ENCODE measurements around the gene SEMA5A.

SEMA5A gene

GRCh38 chr5:9534881-9535517, 10.9 kb downstream of the SEMA5A start:
- Histone ChIP-seq H3K4me1 (ENCODE audit: control insufficient read depth, insufficient read depth, low read length) (no peaks in the 10 kb centered on the region), H3K36me3 (ENCODE audit: control insufficient read depth, insufficient read depth, low read length) (no peaks in the 10 kb centered on the region), H3K27ac (ENCODE audit: low read length) (no peak overlapping the region), H3K4me3 (ENCODE audit: low read length) (no peak overlapping the region), H3K9me3 (ENCODE audit: control insufficient read depth, insufficient read depth, low read length) (no peaks in the 10 kb centered on the region), H3K27me3 (ENCODE audit: control insufficient read depth, insufficient read depth, low read length) (no peaks in the 10 kb centered on the region)
- no peak for DNase-seq (ENCODE audit: low read depth, low spot score)
- no CpG with 5 or more reads among the region's 15 CpGs for WGBS (ENCODE audit: insufficient coverage, insufficient read length)

- Histone ChIP-seq H3K9me3 (ENCODE audit: control insufficient read depth, insufficient read depth, low read length) (no peaks in the 10 kb centered on the region), H3K27ac (ENCODE audit: low read length) (no peak overlapping the region), H3K27me3 (ENCODE audit: control insufficient read depth, insufficient read depth, low read length) (no peaks in the 10 kb centered on the region), H3K4me3 (ENCODE audit: low read length) (no peak overlapping the region), H3K4me1 (ENCODE audit: control insufficient read depth, insufficient read depth, low read length) (no peaks in the 10 kb centered on the region), H3K36me3 (ENCODE audit: control insufficient read depth, insufficient read depth, low read length) (no peaks in the 10 kb centered on the region)
- WGBS (ENCODE audit: insufficient coverage, insufficient read length), result no CpG with 5 or more reads among the region's 7 CpGs
- no peak for DNase-seq (ENCODE audit: low read depth, low spot score)
Observed at GRCh38 chr5:9533562-9534364, 12.1 kb downstream of the SEMA5A start.

GRCh38 chr5:9533096-9533495, 12.8 kb downstream of the SEMA5A start:
- WGBS (ENCODE audit: insufficient coverage, insufficient read length), result no CpG with 5 or more reads among the region's 4 CpGs
- DNase-seq (ENCODE audit: low read depth, low spot score), result no peak
- H3K27ac ChIP-seq (ENCODE audit: low read length), result no peak overlapping the region

GRCh38 chr5:9529513-9529912, 16.4 kb downstream of the SEMA5A start:
- Histone ChIP-seq H3K27me3 (ENCODE audit: control insufficient read depth, insufficient read depth, low read length) (no peaks in the 10 kb centered on the region), H3K36me3 (ENCODE audit: control insufficient read depth, insufficient read depth, low read length) (no peaks in the 10 kb centered on the region), H3K4me1 (ENCODE audit: control insufficient read depth, insufficient read depth, low read length) (no peaks in the 10 kb centered on the region), H3K4me3 (ENCODE audit: low read length) (no peak overlapping the region), H3K9me3 (ENCODE audit: control insufficient read depth, insufficient read depth, low read length) (no peaks in the 10 kb centered on the region), H3K27ac (ENCODE audit: low read length) (no peak overlapping the region)
- WGBS (ENCODE audit: insufficient coverage, insufficient read length), result no CpG with 5 or more reads among the region's 2 CpGs
- DNase-seq (ENCODE audit: low read depth, low spot score), result no peak

More at GRCh38 chr5:9533096-9533495, 12.8 kb downstream of the SEMA5A start:
- H3K4me3 ChIP-seq (ENCODE audit: low read length), result no peak overlapping the region
- no peaks in the 10 kb centered on the region for H3K9me3 ChIP-seq (ENCODE audit: control insufficient read depth, insufficient read depth, low read length)
- no peaks in the 10 kb centered on the region for H3K4me1 ChIP-seq (ENCODE audit: control insufficient read depth, insufficient read depth, low read length)
- no peaks in the 10 kb centered on the region for H3K27me3 ChIP-seq (ENCODE audit: control insufficient read depth, insufficient read depth, low read length)
- no peaks in the 10 kb centered on the region for H3K36me3 ChIP-seq (ENCODE audit: control insufficient read depth, insufficient read depth, low read length)

- no CpG with 5 or more reads among the region's 6 CpGs for WGBS (ENCODE audit: insufficient coverage, insufficient read length)
- Histone ChIP-seq H3K4me1 (ENCODE audit: control insufficient read depth, insufficient read depth, low read length) (no peaks in the 10 kb centered on the region), H3K27me3 (ENCODE audit: control insufficient read depth, insufficient read depth, low read length) (no peaks in the 10 kb centered on the region), H3K4me3 (ENCODE audit: low read length) (no peak overlapping the region), H3K9me3 (ENCODE audit: control insufficient read depth, insufficient read depth, low read length) (no peaks in the 10 kb centered on the region), H3K27ac (ENCODE audit: low read length) (no peak overlapping the region), H3K36me3 (ENCODE audit: control insufficient read depth, insufficient read depth, low read length) (no peaks in the 10 kb centered on the region)
- no peak for DNase-seq (ENCODE audit: low read depth, low spot score)
Observed at GRCh38 chr5:9529041-9529480, 16.8 kb downstream of the SEMA5A start.

GRCh38 chr5:9524941-9525340, 20.9 kb downstream of the SEMA5A start:
- Histone ChIP-seq H3K36me3 (ENCODE audit: control insufficient read depth, insufficient read depth, low read length) (no peaks in the 10 kb centered on the region), H3K4me1 (ENCODE audit: control insufficient read depth, insufficient read depth, low read length) (no peaks in the 10 kb centered on the region), H3K27me3 (ENCODE audit: control insufficient read depth, insufficient read depth, low read length) (no peaks in the 10 kb centered on the region), H3K27ac (ENCODE audit: low read length) (no peak overlapping the region), H3K9me3 (ENCODE audit: control insufficient read depth, insufficient read depth, low read length) (no peaks in the 10 kb centered on the region), H3K4me3 (ENCODE audit: low read length) (no peak overlapping the region)
- no CpG with 5 or more reads among the region's 1 CpG for WGBS (ENCODE audit: insufficient coverage, insufficient read length)
- DNase-seq (ENCODE audit: low read depth, low spot score), result no peak

GRCh38 chr5:9523090-9523823, 22.6 kb downstream of the SEMA5A start:
- Histone ChIP-seq H3K36me3 (ENCODE audit: control insufficient read depth, insufficient read depth, low read length) (no peaks in the 10 kb centered on the region), H3K27me3 (ENCODE audit: control insufficient read depth, insufficient read depth, low read length) (no peaks in the 10 kb centered on the region), H3K27ac (ENCODE audit: low read length) (no peak overlapping the region), H3K9me3 (ENCODE audit: control insufficient read depth, insufficient read depth, low read length) (no peaks in the 10 kb centered on the region), H3K4me1 (ENCODE audit: control insufficient read depth, insufficient read depth, low read length) (no peaks in the 10 kb centered on the region), H3K4me3 (ENCODE audit: low read length) (no peak overlapping the region)
- no CpG with 5 or more reads among the region's 7 CpGs for WGBS (ENCODE audit: insufficient coverage, insufficient read length)
- DNase-seq (ENCODE audit: low read depth, low spot score), result no peak

- Histone ChIP-seq H3K4me3 (ENCODE audit: low read length) (no peak overlapping the region), H3K27ac (ENCODE audit: low read length) (no peak overlapping the region), H3K9me3 (ENCODE audit: control insufficient read depth, insufficient read depth, low read length) (no peaks in the 10 kb centered on the region), H3K27me3 (ENCODE audit: control insufficient read depth, insufficient read depth, low read length) (no peaks in the 10 kb centered on the region), H3K36me3 (ENCODE audit: control insufficient read depth, insufficient read depth, low read length) (no peaks in the 10 kb centered on the region), H3K4me1 (ENCODE audit: control insufficient read depth, insufficient read depth, low read length) (no peaks in the 10 kb centered on the region)
- DNase-seq (ENCODE audit: low read depth, low spot score), result no peak
- no CpG with 5 or more reads among the region's 4 CpGs for WGBS (ENCODE audit: insufficient coverage, insufficient read length)
Observed at GRCh38 chr5:9519537-9519936, 26.3 kb downstream of the SEMA5A start.

- WGBS (ENCODE audit: insufficient coverage, insufficient read length), result no CpG with 5 or more reads among the region's 5 CpGs
- Histone ChIP-seq H3K27me3 (ENCODE audit: control insufficient read depth, insufficient read depth, low read length) (no peaks in the 10 kb centered on the region), H3K4me1 (ENCODE audit: control insufficient read depth, insufficient read depth, low read length) (no peaks in the 10 kb centered on the region), H3K4me3 (ENCODE audit: low read length) (no peak overlapping the region), H3K9me3 (ENCODE audit: control insufficient read depth, insufficient read depth, low read length) (no peaks in the 10 kb centered on the region), H3K27ac (ENCODE audit: low read length) (no peak overlapping the region), H3K36me3 (ENCODE audit: control insufficient read depth, insufficient read depth, low read length) (no peaks in the 10 kb centered on the region)
- peak; percentile 9 for DNase-seq (ENCODE audit: low read depth, low spot score)
Observed at GRCh38 chr5:9516591-9516990, 29.3 kb downstream of the SEMA5A start.

GRCh38 chr5:9515436-9515835, 30.4 kb downstream of the SEMA5A start:
- no peaks in the 10 kb centered on the region for H3K9me3 ChIP-seq (ENCODE audit: control insufficient read depth, insufficient read depth, low read length)
- WGBS (ENCODE audit: insufficient coverage, insufficient read length), result no CpG with 5 or more reads among the region's 3 CpGs
- H3K4me1 ChIP-seq (ENCODE audit: control insufficient read depth, insufficient read depth, low read length), result no peaks in the 10 kb centered on the region
- DNase-seq (ENCODE audit: low read depth, low spot score), result no peak
- no peaks in the 10 kb centered on the region for H3K27me3 ChIP-seq (ENCODE audit: control insufficient read depth, insufficient read depth, low read length)
- no peaks in the 10 kb centered on the region for H3K36me3 ChIP-seq (ENCODE audit: control insufficient read depth, insufficient read depth, low read length)
- no peak overlapping the region for H3K4me3 ChIP-seq (ENCODE audit: low read length)
- H3K27ac ChIP-seq (ENCODE audit: low read length), result no peak overlapping the region
